HepG2 (cell line): ENCODE measurements around the gene TNFSF13. TPM values are rescaled to one million over a fixed set of nuclear protein-coding genes. Genes with fewer than 3 reads are reported as not detected.

Experiments
- ATAC-seq: fragments of 200-7000 bp; cut with Tn5 transposase; 3 replicates; pipeline ENCODE4 v1.9.1; 2020; ENCODE audit warnings: mild to moderate bottlenecking, moderate library complexity
- BruUV-seq: library from RNA; stranded (reverse); fragments of 400-500 nt; replicated peaks from 2 replicates; lab custom pipeline; 2021; lab: Mats Ljungman, UMichigan
- CTCF ChIA-PET: fragments of 300-600 bp; formaldehyde crosslinking; extraction: SDS; loops from one replicate; lab custom pipeline; 2021; ENCODE audit warnings: low total read pairs, inconsistent platforms, low intra/inter-chr PET ratio; lab: Yijun Ruan, JAX
- POLR2A ChIA-PET: fragments of 350-600 bp; sonication (Branson Sonifier 250); formaldehyde crosslinking; loops from one replicate; lab custom pipeline; 2020; ENCODE audit warnings: antibody characterized with exemption, inconsistent platforms; lab: Yijun Ruan, JAX
- DNase-seq: peaks from one replicate; pipeline ENCODE4 v3.0.0-alpha.2; 2015; ENCODE audit warnings: low spot score
- FAIRE-seq: peaks from 3 replicates; lab custom pipeline; 2011; peaks lifted over from hg19 to GRCh38; lab: Jason Lieb, UNC
- H2AFZ ChIP-seq: one replicate; pipeline ENCODE4 v1.6.1; 2011; ENCODE audit warnings: low read length, inconsistent platforms
- H3K27ac ChIP-seq: fragments of 300-600 bp; 3 replicates; pipeline ENCODE4 v1.8.0; 2011; ENCODE audit warnings: mixed run types, mild to moderate bottlenecking, mixed read lengths, low read length, inconsistent platforms; ENCODE audit not compliant: insufficient read depth; ENCODE audit errors: extremely low read length
- H3K27me3 ChIP-seq, 2 experiments: fragments of 200-600 bp in 1 of 2; 2 replicates in 1 of 2; 3 replicates in 1 of 2; pipeline versions ENCODE4 v1.6.0 to v1.8.0; 2011; ENCODE audit warnings: low read length in 2 of 2, mild to moderate bottlenecking in 2 of 2, moderate library complexity in 2 of 2, inconsistent platforms in 1 of 2; ENCODE audit not compliant: insufficient read depth in 2 of 2, control insufficient read depth in 1 of 2
- H3K36me3 ChIP-seq, 2 experiments: fragments of 200-600 bp in 1 of 2; replicated peaks in 1 of 2; 2 replicates in 1 of 2; 3 replicates in 1 of 2; pipeline versions ENCODE4 v1.5.1 to v1.8.0; 2011; ENCODE audit warnings: low read length in 2 of 2, inconsistent platforms in 1 of 2; ENCODE audit not compliant: insufficient read depth in 2 of 2, control insufficient read depth in 1 of 2
- H3K4me1 ChIP-seq: 2 replicates; pipeline ENCODE4 v1.5.1; 2012; ENCODE audit warnings: low read length, inconsistent platforms; ENCODE audit not compliant: insufficient read depth
- H3K4me2 ChIP-seq: 2 replicates; pipeline ENCODE4 v1.6.0; 2011; ENCODE audit warnings: low read depth, low read length, inconsistent platforms
- H3K4me3 ChIP-seq, 3 experiments: fragments of 200-600 bp in 1 of 3; sonication (generic), shearing (Covaris generic) in 1 of 3; replicated peaks in 1 of 3; 2 replicates each; pipeline ENCODE4 v1.5.1; 2011 to 2016; ENCODE audit warnings: low read length in 3 of 3, inconsistent platforms in 2 of 3, low read depth in 2 of 3, mild to moderate bottlenecking in 2 of 3, control low read depth in 1 of 3, mixed read lengths in 1 of 3; ENCODE audit not compliant: insufficient read depth in 1 of 3
- H3K79me2 ChIP-seq: one replicate; pipeline ENCODE4 v1.6.1; 2011; ENCODE audit warnings: low read length, inconsistent platforms; ENCODE audit not compliant: insufficient read depth
- H3K9ac ChIP-seq: 2 replicates; pipeline ENCODE4 v1.6.0; 2011; ENCODE audit warnings: mild to moderate bottlenecking, low read depth, low read length, inconsistent platforms; ENCODE audit not compliant: insufficient read depth
- H3K9me3 ChIP-seq: 2 replicates; pipeline ENCODE4 v1.5.1; 2012; ENCODE audit warnings: mild to moderate bottlenecking, low read length
- H4K20me1 ChIP-seq: 2 replicates; pipeline ENCODE4 v1.6.0; 2011; ENCODE audit warnings: inconsistent platforms, mild to moderate bottlenecking, low read length, moderate library complexity; ENCODE audit not compliant: insufficient read depth
- ATF7 ChIP-seq, 2 experiments: fragments of 450-650 bp in 1 of 2; sonication (generic) in 1 of 2; formaldehyde crosslinking in 1 of 2; IDR thresholded peaks; 2 replicates each; pipeline versions ENCODE4 v1.4.0 to v1.6.1; 2016 to 2020; ENCODE audit warnings: antibody characterized with exemption in 1 of 2, mild to moderate bottlenecking in 1 of 2, missing genetic modification reagents in 1 of 2
- HIVEP1 ChIP-seq: sonication (generic); formaldehyde crosslinking; IDR thresholded peaks from 2 replicates; pipeline ENCODE4 v1.4.0; 2020; ENCODE audit warnings: mild to moderate bottlenecking, missing genetic modification reagents
- IRF2 ChIP-seq: IDR thresholded peaks from 2 replicates; pipeline ENCODE4 v1.6.1; 2018; ENCODE audit warnings: missing genetic modification reagents, missing compliant biosample characterization
- KDM3A ChIP-seq: IDR thresholded peaks from 2 replicates; pipeline ENCODE4 v1.6.1; 2018; ENCODE audit warnings: low read depth, missing compliant biosample characterization
- PAF1 ChIP-seq: IDR thresholded peaks from 2 replicates; pipeline ENCODE4 v1.6.1; 2016; ENCODE audit warnings: missing genetic modification reagents, missing compliant biosample characterization
- SMAD1 ChIP-seq: sonication (generic); formaldehyde crosslinking; IDR thresholded peaks from 2 replicates; pipeline ENCODE4 v1.4.0; 2020; ENCODE audit warnings: missing genetic modification reagents, low read depth, mild to moderate bottlenecking, borderline replicate concordance
- ZBTB49 ChIP-seq: sonication (generic); formaldehyde crosslinking; IDR thresholded peaks from 2 replicates; pipeline ENCODE4 v1.4.0; 2020; ENCODE audit warnings: missing genetic modification reagents, borderline replicate concordance
- ZNF713 ChIP-seq: sonication (generic); formaldehyde crosslinking; IDR thresholded peaks from 2 replicates; pipeline ENCODE4 v1.4.0; 2020; ENCODE audit warnings: mild to moderate bottlenecking, missing genetic modification reagents
- ZNF850 ChIP-seq: sonication (generic); formaldehyde crosslinking; conservative IDR thresholded peaks from 2 replicates; pipeline ENCODE4 v1.9.0; 2021; ENCODE audit warnings: mild to moderate bottlenecking, missing genetic modification reagents
- WGBS: methylation state at CpG from one replicate; pipeline ENCODE4 v1.1.6; 2017; ENCODE audit warnings: low lambda C conversion rate; 5-methylcytosine and 5-hydroxymethylcytosine counted together
- in situ Hi-C: cut with HindIII; loops from 2 replicates; pipeline ENCODE4 v1.10.0; 2017; ENCODE audit warnings: low pct_unique_long_range_greater_than_20kb; ENCODE audit not compliant: extremely low pct_ligation_motif_present
- intact Hi-C: fragments of 100-400 bp; cut with micrococcal nuclease; formaldehyde crosslinking; loops from one replicate; pipeline ENCODE4 v1.10.0; 2022; ENCODE audit not compliant: unreplicated experiment
- polyA plus RNA-seq, 8 experiments: library from polyadenylated mRNA; depleted of rRNA in 3 of 8; stranded (reverse) in 7 of 8; unstranded in 1 of 8; fragments of >200 nt; fragmentation: Illumina TruSeq in 4 of 8; extraction: Trizol in 4 of 8; gene quantifications; 2 replicates each; pipeline versions ENCODE4 v1.2.1 to v1.2.3, GENCODE V29; 2011 to 2016; ENCODE audit warnings: low read depth in 4 of 8, missing spikeins in 1 of 8, mixed read lengths in 1 of 8; ENCODE audit not compliant: insufficient read depth in 1 of 8
- total RNA-seq, 5 experiments: library from RNA; depleted of rRNA; stranded (reverse); fragments of >200 nt; fragmentation: Illumina TruSeq; extraction: Trizol; gene quantifications; 2 replicates each; pipeline ENCODE4 v1.2.3, GENCODE V29; 2016; ENCODE audit warnings: low read depth in 1 of 5
- TF ChIP-seq, protein P1 (sequence below): sonication (generic); formaldehyde crosslinking; IDR thresholded peaks from 2 replicates; pipeline ENCODE4 v1.4.0; 2020; ENCODE audit warnings: missing genetic modification reagents; ENCODE audit errors: not compliant biosample characterization
- TF ChIP-seq, protein P2 (sequence below): sonication (generic); formaldehyde crosslinking; IDR thresholded peaks from 2 replicates; pipeline ENCODE4 v1.4.0; 2020; ENCODE audit warnings: mild to moderate bottlenecking, missing genetic modification reagents
- TF ChIP-seq, protein P3 (sequence below): sonication (generic); formaldehyde crosslinking; conservative IDR thresholded peaks from 2 replicates; pipeline ENCODE4 v1.4.0; 2020; ENCODE audit warnings: missing genetic modification reagents

The TNFSF13 gene
- total and polyA plus RNA-seq, 2 of the 13 experiments (the other 11 are each of a cell fraction or from before 2014, with no cell fraction given) = 2.5 to 3.3 TPM

DNA sequence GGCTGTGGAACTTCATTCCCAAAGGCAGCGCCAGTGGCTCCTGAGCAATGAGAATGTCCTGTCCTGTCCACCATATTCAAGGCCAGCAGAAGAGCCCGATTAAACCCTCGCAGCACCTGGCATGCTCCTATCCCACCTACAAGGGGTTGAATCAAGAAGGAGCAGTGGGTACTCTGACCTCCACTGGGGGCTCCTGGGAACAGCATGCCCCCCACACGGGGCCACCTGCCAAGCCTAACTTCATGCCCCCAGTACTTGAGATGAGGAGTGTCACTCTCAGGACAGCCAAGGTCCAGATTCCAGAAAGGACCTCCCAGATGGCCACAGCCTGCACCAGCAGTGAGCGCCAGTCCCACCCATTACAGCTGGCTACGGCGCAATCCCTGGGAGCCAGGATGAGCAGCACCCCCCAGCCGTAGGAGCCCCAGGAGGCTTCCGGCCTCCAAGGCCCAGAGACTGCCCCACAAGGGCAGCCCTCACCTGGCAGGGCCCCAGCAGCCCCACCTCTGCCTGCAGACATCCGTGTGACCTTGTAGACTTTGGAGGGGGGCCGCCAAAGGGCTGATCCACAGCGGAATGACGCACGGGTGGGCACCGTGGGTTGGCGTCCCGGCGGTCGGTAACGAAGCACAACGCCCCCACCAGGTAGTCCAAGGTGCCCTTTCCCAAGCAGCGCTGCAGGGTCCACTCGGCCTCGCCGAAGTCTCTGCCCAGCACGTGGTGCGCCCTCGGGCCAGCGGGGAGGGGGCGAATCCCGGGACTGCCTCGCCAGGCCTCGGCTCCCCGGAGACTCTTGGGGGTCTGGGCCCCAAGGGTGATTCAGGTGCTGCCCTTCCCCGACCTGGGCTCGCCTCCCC, 24.1 kb downstream of the TNFSF13 start:
- Histone ChIP-seq H3K27me3 (no peaks in the 10 kb centered on the region; a peak in 1 of 5 replicates), H3K27ac (peak overlapping the region; percentile 96), H4K20me1 (peaks cover 17% of the 10 kb centered on the region), H3K9me3 (no peaks in the 10 kb centered on the region), H3K36me3 (peaks cover 5 to 22% of the 10 kb centered on the region in 2 experiments), H3K9ac (peak overlapping the region; percentile 97), H3K4me1 (peaks cover 63% of the 10 kb centered on the region), H3K79me2 (peaks cover 25% of the 10 kb centered on the region), H2AFZ (no peak overlapping the region), H3K4me2 (peak overlapping the region; percentile 92), H3K4me3 (peak overlapping the region in 2 of 3 experiments; percentile 77 to 83; a peak in 2 of 6 replicates)
- 96% methylated on average over 11 of the region's 36 CpGs for WGBS
- ATAC-seq (no peak), DNase-seq (no peak), FAIRE-seq (no peak)
- intact Hi-C loops (loop anchor here (1.0 kb wide), 1 partner anchor 32 kb away; the partner anchor contains the start of gene FXR2), in situ Hi-C loops (no loop called here)
- BruUV-seq = no TSS peak
- CTCF ChIA-PET = no interaction called here
- POLR2A ChIA-PET = interaction anchor here (1.1 to 4.5 kb wide), 8 partner anchors 8 to 105 kb away, joined by 3 to 89 read pairs (median 11); partner anchors contain the start of genes ATP1B2, SAT2, SLC35G6 and TP53
- TF ChIP-seq, protein P1, sequence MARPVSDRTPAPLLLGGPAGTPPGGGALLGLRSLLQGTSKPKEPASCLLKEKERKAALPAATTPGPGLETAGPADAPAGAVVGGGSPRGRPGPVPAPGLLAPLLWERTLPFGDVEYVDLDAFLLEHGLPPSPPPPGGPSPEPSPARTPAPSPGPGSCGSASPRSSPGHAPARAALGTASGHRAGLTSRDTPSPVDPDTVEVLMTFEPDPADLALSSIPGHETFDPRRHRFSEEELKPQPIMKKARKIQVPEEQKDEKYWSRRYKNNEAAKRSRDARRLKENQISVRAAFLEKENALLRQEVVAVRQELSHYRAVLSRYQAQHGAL (CRISPR knock-in tag) = no peak
- TF ChIP-seq SMAD1 (CRISPR knock-in tag) (no peak), ZBTB49 (no peak), IRF2 (CRISPR knock-in tag) (no peak), ZNF850 (CRISPR knock-in tag) (0 out of 2 replicates have a peak, but pooled peaks have one; percentile 7), ZNF713 (CRISPR knock-in tag) (peak; percentile 40; the same call in 1 of the 2 replicates), ATF7 (IDR thresholded peaks at IDR 0.05) (no peak), ATF7 (CRISPR knock-in tag; IDR thresholded peaks at IDR 0.05) (no peak), PAF1 (CRISPR knock-in tag) (no peak), HIVEP1 (CRISPR knock-in tag) (0 out of 2 replicates have a peak, but pooled peaks have one; percentile 12), KDM3A (CRISPR knock-in tag) (0 out of 2 replicates have a peak, but pooled peaks have one; percentile 4)
- TF ChIP-seq, protein P2, sequence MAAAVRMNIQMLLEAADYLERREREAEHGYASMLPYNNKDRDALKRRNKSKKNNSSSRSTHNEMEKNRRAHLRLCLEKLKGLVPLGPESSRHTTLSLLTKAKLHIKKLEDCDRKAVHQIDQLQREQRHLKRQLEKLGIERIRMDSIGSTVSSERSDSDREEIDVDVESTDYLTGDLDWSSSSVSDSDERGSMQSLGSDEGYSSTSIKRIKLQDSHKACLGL (CRISPR knock-in tag) = 0 out of 2 replicates have a peak, but pooled peaks have one; percentile 2
- TF ChIP-seq, protein P3, sequence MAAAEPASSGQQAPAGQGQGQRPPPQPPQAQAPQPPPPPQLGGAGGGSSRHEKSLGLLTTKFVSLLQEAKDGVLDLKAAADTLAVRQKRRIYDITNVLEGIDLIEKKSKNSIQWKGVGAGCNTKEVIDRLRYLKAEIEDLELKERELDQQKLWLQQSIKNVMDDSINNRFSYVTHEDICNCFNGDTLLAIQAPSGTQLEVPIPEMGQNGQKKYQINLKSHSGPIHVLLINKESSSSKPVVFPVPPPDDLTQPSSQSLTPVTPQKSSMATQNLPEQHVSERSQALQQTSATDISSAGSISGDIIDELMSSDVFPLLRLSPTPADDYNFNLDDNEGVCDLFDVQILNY (CRISPR knock-in tag) = no peak
